ENCODE data around the gene TK2. TPM values are rescaled to one million over a fixed set of nuclear protein-coding genes. Genes with fewer than 3 reads are reported as not detected.

Gene TK2
- total and polyA plus RNA-seq, 11 donors, result 9.4 to 29.4 (median 17.3) TPM

- no peak for TF ChIP-seq CTCF (IDR thresholded peaks at IDR 0.05)
- TF ChIP-seq POLR2A (IDR thresholded peaks at IDR 0.05), result no peak
- Histone ChIP-seq H3K36me3 (no peaks in the 10 kb centered on the region), H3K9me3 (no peaks in the 10 kb centered on the region), H3K4me3 (no peak overlapping the region), H3K4me1 (peaks cover 0 to 15% (median 5%) of the 10 kb centered on the region in 12 donors), H3K27ac (no peak overlapping the region), H3K27me3 (no peaks in the 10 kb centered on the region)
- intact Hi-C loops (cut with DNase I), result loop anchor here in 1 of 10 donors (5.0 kb wide), 1 partner anchor 55 kb away; no protein-coding TSS in a partner anchor
- no peak for DNase-seq
- ATAC-seq, result no peak
- WGBS, 4 donors, result 58 to 67% (median 62%) methylated on average over 2 of the region's 2 CpGs
Observed at GRCh38 chr16:66477028-66477515, 72.8 kb downstream of the TK2 start.

- Histone ChIP-seq H3K27ac (no peak overlapping the region), H3K36me3 (no peaks in the 10 kb centered on the region), H3K4me3 (no peak overlapping the region), H3K9me3 (no peaks in the 10 kb centered on the region), H3K27me3 (no peaks in the 10 kb centered on the region), H3K4me1 (peaks cover 0 to 15% (median 5%) of the 10 kb centered on the region in 12 donors)
- no peak for ATAC-seq
- DNase-seq, result no peak
- 53 to 68% (median 65%) methylated on average over 7 to 8 of the region's 8 CpGs for WGBS, 4 donors
- TF ChIP-seq CTCF (IDR thresholded peaks at IDR 0.05) (no peak), POLR2A (IDR thresholded peaks at IDR 0.05) (no peak)
- intact Hi-C loops (cut with DNase I), result loop anchor here in 1 of 10 donors (5.0 kb wide), 1 partner anchor 54 kb away; no protein-coding TSS in a partner anchor
Observed at GRCh38 chr16:66476328-66477027, 73.4 kb downstream of the TK2 start.

- Histone ChIP-seq H3K4me3 (no peak overlapping the region), H3K27me3 (no peaks in the 10 kb centered on the region), H3K27ac (no peak overlapping the region), H3K36me3 (no peaks in the 10 kb centered on the region), H3K9me3 (no peaks in the 10 kb centered on the region), H3K4me1 (peaks cover 0 to 15% (median 5%) of the 10 kb centered on the region in 12 donors)
- intact Hi-C loops (cut with DNase I), result loop anchor here in 1 of 10 donors (5.0 kb wide), 1 partner anchor 53 kb away; no protein-coding TSS in a partner anchor
- TF ChIP-seq CTCF (IDR thresholded peaks at IDR 0.05), result no peak
- TF ChIP-seq POLR2A (IDR thresholded peaks at IDR 0.05), result no peak
- ATAC-seq (no peak), DNase-seq (no peak)
- WGBS, 4 donors, result 75 to 90% (median 79%) methylated on average over 2 of the region's 2 CpGs
Observed at GRCh38 chr16:66475232-66475631, 74.7 kb downstream of the TK2 start.

- TF ChIP-seq POLR2A (IDR thresholded peaks at IDR 0.05) (no peak), CTCF (IDR thresholded peaks at IDR 0.05) (no peak)
Observed at GRCh38 chr16:66474750-66475199, 75.1 kb downstream of the TK2 start.

More at GRCh38 chr16:66474750-66475199, 75.1 kb downstream of the TK2 start:
- H3K36me3 ChIP-seq, result no peaks in the 10 kb centered on the region
- WGBS, 4 donors, result 41 to 51% (median 43%) methylated on average over 4 of the region's 4 CpGs
- no peak overlapping the region for H3K4me3 ChIP-seq
- DNase-seq (no peak), ATAC-seq (no peak)
- intact Hi-C loops (cut with DNase I), result loop anchor here in 1 of 10 donors (5.0 kb wide), 1 partner anchor 52 kb away; no protein-coding TSS in a partner anchor
- no peaks in the 10 kb centered on the region for H3K27me3 ChIP-seq
- H3K27ac ChIP-seq, result no peak overlapping the region
- H3K9me3 ChIP-seq, result no peaks in the 10 kb centered on the region
- peaks cover 0 to 15% (median 5%) of the 10 kb centered on the region in 12 donors for H3K4me1 ChIP-seq

Measured in heart left ventricle (tissue), 16 donors.